Activated CD8-positive, alpha-beta memory T cell treated with anti-CD3 and anti-CD28 coated beads, Interleukin-2, amount 50 U/mL, for 1 hour (primary cell): Measurements from ENCODE around the gene OLFM2.
"Not testable (repeated sequence)": the region's sequence is repeated elsewhere in the genome, so short reads cannot be mapped to it uniquely, and the experiment has no call there.

ENCODE experiments used
- DNase-seq: peaks from one replicate; pipeline ENCODE4 v3.0.0-alpha.2; 2020; ENCODE audit errors: extremely low read depth

The OLFM2 gene

GRCh38 chr19:9862938-9863337 is 73.4 kb downstream of the OLFM2 start:
- no peak for DNase-seq

- no peak for DNase-seq
Measured at GRCh38 chr19:9861503-9861902, 74.8 kb downstream of the OLFM2 start.

GRCh38 chr19:9860407-9860806 is 75.9 kb downstream of the OLFM2 start:
- DNase-seq, result no peak

GRCh38 chr19:9858766-9859165 is 77.5 kb downstream of the OLFM2 start:
- DNase-seq, result no peak

GRCh38 chr19:9857920-9858746 is 78.2 kb downstream of the OLFM2 start:
- DNase-seq, result no peak

- no peak for DNase-seq
Measured at GRCh38 chr19:9857076-9857721, 79.1 kb downstream of the OLFM2 start.

GRCh38 chr19:9856609-9857008 is 79.7 kb downstream of the OLFM2 start:
- no peak for DNase-seq

- DNase-seq, result no peak
Measured at GRCh38 chr19:9854282-9854846, 82.0 kb downstream of the OLFM2 start.

GRCh38 chr19:9850235-9850959 is 85.9 kb downstream of the OLFM2 start:
- DNase-seq, result no peak

GRCh38 chr19:9849791-9850190 is 86.5 kb downstream of the OLFM2 start:
- no peak for DNase-seq

GRCh38 chr19:9848762-9849161 is 87.6 kb downstream of the OLFM2 start:
- no peak for DNase-seq

GRCh38 chr19:9848060-9848459 is 88.3 kb downstream of the OLFM2 start:
- no peak for DNase-seq

- DNase-seq, result no peak
Measured at GRCh38 chr19:9847087-9847671, 89.1 kb downstream of the OLFM2 start.

GRCh38 chr19:9843626-9844273 is 92.6 kb downstream of the OLFM2 start:
- not testable (repeated sequence) for DNase-seq

- DNase-seq, result no peak
Measured at GRCh38 chr19:9842834-9843625, 93.3 kb downstream of the OLFM2 start.

GRCh38 chr19:9839415-9839814 is 96.9 kb downstream of the OLFM2 start:
- no peak for DNase-seq

- no peak for DNase-seq
Measured at GRCh38 chr19:9838324-9838723, 98.0 kb downstream of the OLFM2 start.

GRCh38 chr19:9836021-9836420 is 100.3 kb downstream of the OLFM2 start:
- no peak for DNase-seq

GRCh38 chr19:9835507-9835949 is 100.8 kb downstream of the OLFM2 start:
- no peak for DNase-seq

- peak; percentile 96 for DNase-seq
Measured at GRCh38 chr19:9834726-9835506, 101.4 kb downstream of the OLFM2 start, which contains the start of gene PIN1. PIN1 (plus strand) TSS chr19:9835318; CDS start chr19:9835345, 27 bp downstream.
